Stimulated activated CD8-positive, alpha-beta memory T cell treated with anti-CD3 and anti-CD28 coated beads, Interleukin-7, amount 100 ng/mL, for 48 hours (primary cell): ENCODE measurements around the gene PHACTR3.

Experiments
- DNase-seq, 2 donors: peaks; one replicate each; pipeline ENCODE4 v3.0.0-alpha.2; 2020; ENCODE audit warnings: low read depth in 1 of 2; ENCODE audit errors: extremely low read depth in 1 of 2

The PHACTR3 gene

GRCh38 chr20:59573837-59574236, 30.5 kb upstream of the PHACTR3 start:
- DNase-seq: no peak

GRCh38 chr20:59574308-59574707, 30.0 kb upstream of the PHACTR3 start:
- no peak for DNase-seq

- no peak for DNase-seq
Observed at GRCh38 chr20:59575216-59575615, 29.1 kb upstream of the PHACTR3 start.

GRCh38 chr20:59575653-59576052, 28.7 kb upstream of the PHACTR3 start:
- no peak for DNase-seq

GRCh38 chr20:59576216-59576953, 28.0 kb upstream of the PHACTR3 start:
- DNase-seq: no peak

GRCh38 chr20:59577037-59577808, 27.1 kb upstream of the PHACTR3 start:
- no peak for DNase-seq

- no peak for DNase-seq
Observed at GRCh38 chr20:59577809-59578435, 26.4 kb upstream of the PHACTR3 start.

GRCh38 chr20:59578436-59579403, 25.6 kb upstream of the PHACTR3 start:
- no peak for DNase-seq

- DNase-seq: no peak
Observed at GRCh38 chr20:59579404-59580145, 24.8 kb upstream of the PHACTR3 start.

- no peak for DNase-seq
Observed at GRCh38 chr20:59580146-59580946, 24.0 kb upstream of the PHACTR3 start.

GRCh38 chr20:59580991-59581401, 23.3 kb upstream of the PHACTR3 start:
- DNase-seq: no peak

GRCh38 chr20:59581993-59582679, 22.2 kb upstream of the PHACTR3 start:
- DNase-seq: no peak

GRCh38 chr20:59583428-59584277, 20.7 kb upstream of the PHACTR3 start:
- no peak for DNase-seq

- no peak for DNase-seq
Observed at GRCh38 chr20:59584278-59584925, 19.9 kb upstream of the PHACTR3 start.

GRCh38 chr20:59585714-59586409, 18.5 kb upstream of the PHACTR3 start:
- DNase-seq: no peak

GRCh38 chr20:59586613-59587012, 17.7 kb upstream of the PHACTR3 start:
- no peak for DNase-seq

- DNase-seq: no peak
Observed at GRCh38 chr20:59587570-59587969, 16.8 kb upstream of the PHACTR3 start.
